HG03045 (cell line): ENCODE measurements around the gene FGD4.

Experiments used
- ATAC-seq: cut with Tn5 transposase; IDR thresholded peaks from one replicate; pipeline ENCODE4 v1.9.1; 2021; ENCODE audit warnings: mild to moderate bottlenecking, moderate library complexity; ENCODE audit not compliant: unreplicated experiment

Gene FGD4

DNA sequence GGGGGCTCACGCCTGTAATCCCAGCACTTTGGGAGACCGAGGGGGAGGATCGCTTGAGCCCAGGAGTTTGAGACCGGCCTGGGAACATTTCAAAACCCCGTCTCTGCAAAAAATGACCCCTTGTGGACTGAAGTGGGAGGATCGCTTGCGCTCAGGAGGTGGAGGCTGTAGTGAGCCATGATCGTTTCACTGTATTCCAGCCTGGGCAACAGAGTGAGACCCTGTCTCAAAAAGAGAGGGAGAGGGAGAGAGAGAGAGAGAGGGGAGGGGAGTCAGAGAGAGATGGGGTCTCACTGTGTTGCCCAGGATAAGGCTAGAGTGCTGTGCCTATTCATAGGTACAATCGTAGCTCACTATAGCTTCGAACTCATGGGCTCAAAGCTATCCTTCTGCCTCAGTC is 2.8 kb downstream of the FGD4 start:
- ATAC-seq: no peak

DNA sequence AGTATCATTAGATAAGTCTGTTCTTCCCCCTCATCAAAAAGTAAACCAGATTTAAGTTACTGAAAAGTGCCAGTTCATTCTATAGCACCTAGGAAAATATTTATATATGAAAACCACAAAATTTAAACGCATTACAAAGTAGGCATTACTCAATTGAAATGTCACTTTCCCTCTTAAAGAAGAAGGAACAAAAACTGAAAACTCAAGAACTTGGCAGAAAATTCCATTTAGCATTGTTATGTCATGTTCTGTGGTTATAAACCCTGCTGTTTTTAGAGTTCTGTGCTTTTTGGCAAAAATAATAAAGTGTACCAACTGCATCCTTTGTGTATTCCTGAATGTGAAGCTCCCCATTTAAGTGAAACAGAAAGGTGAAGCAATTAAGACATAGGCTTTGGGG is 3.6 kb downstream of the FGD4 start:
- ATAC-seq: no peak

DNA sequence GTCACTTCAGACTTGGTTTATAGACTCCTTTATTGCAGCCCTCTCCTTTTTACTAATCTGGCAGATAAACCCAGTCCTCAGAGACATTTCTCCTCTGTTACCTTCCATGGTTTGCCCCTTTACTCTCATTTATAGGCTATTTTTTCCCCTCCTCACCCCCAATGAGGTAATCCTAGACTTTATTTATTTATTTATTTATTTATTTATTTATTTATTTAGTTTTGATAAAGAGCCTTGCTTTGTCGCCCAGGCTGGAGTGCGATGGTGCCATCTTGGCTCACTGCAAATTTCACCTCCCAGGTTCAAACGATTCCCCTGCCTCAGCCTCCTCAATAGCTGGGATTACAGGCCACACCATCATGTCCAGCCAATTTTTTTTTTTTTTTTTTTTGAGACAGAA is 8.4 kb downstream of the FGD4 start:
- no peak for ATAC-seq

DNA sequence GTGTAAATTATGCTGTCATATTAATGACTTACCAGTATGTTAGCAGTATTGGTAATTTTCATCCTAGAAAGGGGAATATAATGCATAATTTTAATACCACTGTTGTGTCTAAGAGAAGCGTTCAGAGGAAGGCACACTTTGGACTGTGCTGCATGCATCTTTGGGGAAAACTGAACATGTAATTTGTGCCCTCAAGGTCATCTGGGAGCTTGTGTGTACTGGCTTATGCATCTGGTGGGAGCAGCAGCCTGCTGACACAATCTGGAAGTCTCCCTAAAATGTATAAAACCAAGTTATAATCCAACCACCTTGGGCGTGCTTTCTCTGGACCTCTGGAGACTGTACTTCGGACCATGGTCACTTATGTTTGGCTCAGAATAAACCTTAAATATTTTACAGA is 14.1 kb downstream of the FGD4 start:
- ATAC-seq: no peak

DNA sequence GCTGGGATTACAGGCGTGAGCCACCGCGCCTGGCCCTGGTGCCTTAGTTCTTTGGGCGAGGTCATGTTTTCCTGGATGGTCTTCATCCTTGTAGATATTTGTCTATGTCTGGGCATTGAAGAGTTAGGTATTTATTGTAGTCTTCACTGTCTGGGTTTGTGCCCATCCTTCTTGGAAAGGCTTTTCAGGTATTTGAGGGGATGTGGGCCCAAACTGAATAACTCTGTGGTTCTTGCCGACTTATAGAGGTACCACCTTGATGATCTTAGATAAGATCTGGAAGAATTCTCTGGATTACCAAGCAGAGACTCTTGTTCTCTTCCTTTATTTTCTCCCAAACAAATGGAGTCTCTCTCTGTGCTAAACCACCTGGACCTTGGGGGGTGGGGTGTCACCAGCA is 18.9 kb downstream of the FGD4 start:
- ATAC-seq: no peak

DNA sequence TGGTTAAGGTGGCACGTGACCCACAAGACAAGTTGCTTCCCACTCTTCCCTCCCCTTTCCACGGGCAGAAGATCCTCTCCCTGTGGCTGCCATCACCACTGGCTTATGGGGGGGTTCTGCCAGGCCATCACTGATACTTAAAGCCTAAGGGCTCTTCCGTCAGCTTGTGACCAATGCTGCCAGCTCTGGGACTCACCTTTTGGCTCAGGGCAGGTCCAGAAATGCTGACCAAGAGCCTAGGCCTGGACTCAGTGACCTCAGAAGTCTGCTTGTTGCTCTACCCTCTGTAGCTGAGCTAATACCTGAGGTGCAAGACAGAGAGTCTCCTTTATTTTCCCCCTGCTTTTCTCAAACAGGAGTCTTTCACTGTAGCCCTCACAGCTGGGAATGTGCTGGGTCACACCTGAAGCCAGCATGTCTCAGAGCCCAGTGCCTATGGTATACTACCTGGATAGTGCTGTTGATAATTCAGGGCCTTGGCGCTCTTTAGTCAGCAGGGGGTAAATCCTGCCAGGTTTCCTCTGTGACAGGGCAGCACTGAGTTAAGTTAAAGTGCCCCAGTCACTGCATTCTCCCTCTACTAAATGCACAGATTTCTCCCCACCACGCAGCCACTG is 19.7 kb downstream of the FGD4 start:
- no peak for ATAC-seq

DNA sequence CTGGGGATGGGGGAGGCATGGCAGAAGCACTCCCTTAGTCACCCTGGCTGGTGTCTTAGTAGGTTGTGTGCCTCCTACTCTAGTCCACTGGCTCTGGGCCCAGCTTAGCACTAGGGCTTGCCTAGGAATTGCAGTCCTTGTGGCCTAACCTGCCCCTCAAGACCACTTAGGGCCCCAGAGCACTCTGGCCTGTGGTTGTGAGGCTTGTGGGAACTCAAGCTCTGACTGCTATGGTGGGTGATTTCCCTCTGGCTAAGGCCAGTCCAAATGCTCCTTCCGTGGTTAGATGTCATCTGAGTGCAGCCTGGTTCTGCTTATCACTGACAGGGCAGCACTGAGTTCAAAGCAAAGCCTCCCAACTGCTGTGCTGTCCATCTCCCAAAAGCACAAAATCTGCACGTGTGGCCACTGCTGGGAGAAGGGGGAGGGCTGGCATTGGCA is 20.2 kb downstream of the FGD4 start:
- no peak for ATAC-seq

DNA sequence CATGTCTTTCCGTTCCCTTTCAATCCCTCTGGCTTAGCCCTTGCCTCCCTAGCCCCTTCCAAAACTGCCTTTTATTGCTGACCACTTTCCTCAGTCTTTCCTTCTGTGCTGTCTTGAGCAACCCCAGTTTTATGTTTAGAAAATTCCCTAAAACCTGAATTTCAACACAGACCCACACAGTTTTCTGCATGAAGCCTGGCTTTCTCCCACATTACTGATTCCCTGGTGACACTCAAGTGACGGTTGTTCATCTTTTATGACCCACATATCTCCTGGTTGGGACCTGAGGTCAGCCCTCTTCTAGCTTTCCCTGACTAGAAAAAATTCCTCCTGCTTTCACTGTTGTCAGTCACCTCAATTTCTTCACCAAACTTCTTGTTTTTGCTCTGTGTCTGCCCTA is 21.0 kb downstream of the FGD4 start:
- ATAC-seq: no peak

DNA sequence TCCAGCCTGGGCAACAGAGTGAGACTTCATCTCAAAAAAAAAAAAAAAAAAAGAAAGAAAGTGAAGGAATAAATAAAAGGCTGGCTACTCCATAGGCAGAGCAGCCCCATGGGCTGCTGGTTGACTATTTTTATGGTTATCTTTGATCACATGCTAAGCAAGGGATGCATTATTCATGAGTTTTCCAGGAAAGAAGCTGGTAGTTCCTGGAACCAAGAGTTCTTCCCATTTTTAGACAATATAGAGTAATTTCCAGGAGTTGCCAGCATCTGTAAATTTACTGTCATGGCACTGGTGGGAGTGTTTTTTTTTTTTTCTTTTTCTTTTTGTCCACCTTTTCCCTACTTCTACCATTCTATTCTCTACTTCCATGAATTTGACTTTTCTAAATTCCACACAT is 24.2 kb downstream of the FGD4 start:
- ATAC-seq: no peak

DNA sequence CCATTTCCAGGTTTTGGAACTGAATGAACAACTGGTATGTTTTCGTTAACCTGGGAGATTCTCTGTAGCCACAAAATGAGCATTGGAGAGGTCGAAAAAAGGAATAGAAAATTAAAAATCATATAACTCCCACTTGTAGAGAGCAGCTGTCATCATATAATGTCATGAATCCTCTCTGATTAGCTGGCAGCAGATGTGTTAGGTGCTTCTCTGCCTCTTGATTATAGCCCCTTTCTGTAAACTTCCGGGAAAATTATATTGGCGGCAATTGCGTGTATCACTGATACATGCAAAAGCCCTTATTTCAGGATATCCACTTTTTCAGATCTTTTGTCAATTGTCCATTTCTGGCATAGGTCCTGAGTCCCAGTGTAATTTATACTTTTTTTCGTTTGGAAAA is 31.7 kb downstream of the FGD4 start:
- ATAC-seq: no peak

DNA sequence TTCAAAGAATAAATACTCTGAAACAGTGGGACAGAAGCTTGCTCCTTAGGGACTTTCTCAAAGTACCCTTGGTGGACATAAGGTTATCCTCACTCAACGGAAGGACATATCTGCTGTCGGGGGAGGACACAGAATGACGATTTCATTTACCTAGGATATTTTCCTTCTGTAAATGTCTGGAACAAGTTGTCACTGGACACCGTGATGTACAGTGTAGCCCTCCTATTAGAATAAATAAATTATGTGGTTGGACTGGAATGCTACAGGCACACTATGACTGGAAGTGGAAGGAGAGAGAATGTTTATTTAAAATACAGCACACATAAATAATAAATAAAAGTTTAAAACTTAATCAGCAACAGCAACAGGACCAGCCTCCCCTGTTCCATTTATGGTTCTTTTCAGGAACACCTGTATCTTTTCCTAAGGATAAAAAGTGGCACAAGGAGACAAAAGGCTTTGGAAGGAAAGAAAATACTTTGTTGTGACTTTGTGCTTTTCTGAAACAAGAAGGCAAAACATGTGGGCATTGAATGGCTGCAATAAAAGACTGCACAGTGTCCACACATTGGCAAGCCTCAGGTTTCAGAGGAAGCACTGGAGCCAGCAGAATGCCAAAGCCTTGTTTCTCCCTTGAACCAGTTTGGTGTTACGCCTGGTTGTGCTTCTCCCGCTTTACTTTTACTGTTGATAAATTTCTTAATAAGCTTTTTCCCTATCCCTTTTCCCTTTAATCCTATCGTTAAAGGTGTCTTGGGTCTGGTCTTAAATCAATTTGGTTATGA is 36.8 kb downstream of the FGD4 start:
- no peak for ATAC-seq

DNA sequence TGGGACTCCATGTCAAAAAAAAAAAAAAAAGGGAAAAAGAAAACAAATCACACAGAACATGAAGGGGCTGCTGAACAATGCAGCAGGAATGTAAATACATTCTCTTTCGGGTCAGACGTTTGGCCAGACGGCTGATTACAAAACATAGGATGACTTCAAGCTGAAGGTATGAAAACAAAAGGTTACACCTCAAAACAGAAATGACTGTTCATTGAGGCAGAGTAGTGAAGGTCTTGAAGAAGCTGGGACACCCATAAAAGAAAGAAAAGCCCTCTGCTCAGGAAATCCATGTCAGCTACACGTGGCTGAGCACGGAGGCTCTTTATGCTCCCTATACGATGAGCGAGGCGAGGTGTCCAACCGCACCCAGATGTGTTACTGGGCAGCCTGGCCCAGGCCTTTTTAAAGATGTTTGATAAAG is 37.7 kb downstream of the FGD4 start:
- ATAC-seq: no peak

DNA sequence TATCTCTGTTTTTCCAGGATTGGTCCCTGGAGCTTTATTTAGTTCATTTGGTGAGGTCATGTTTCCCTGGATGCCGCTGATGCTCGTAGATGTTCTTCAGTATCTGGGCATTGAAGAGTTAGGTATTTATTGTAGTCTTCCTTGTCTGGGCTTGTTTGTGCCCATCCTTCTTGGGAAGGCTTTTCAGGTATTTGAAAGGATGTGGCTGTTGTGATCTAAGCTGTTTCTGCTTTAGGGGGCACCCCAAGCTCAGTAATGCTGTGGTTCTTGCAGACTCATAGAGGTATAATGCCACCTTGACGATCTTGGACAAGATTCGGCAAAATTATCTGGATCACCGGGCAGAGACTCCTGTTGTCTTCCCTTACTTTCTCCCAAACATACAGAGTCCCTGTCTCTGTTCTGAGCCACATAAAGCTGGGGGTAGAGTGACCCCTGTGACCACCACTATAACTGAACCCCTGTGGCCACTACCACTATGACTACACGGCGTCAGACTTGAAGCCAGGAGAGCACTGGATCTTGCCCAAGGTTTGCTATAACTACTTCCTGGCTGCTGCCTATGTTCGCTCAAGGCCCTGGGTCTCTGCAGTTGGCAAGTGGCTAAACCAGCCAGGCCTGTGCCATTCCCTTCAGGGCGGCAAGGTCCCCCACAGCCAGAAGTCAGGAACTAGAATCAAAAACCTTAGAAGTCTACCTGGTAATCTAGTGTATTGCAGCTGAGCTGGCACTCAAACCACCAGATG is 40.9 kb downstream of the FGD4 start:
- no peak for ATAC-seq

DNA sequence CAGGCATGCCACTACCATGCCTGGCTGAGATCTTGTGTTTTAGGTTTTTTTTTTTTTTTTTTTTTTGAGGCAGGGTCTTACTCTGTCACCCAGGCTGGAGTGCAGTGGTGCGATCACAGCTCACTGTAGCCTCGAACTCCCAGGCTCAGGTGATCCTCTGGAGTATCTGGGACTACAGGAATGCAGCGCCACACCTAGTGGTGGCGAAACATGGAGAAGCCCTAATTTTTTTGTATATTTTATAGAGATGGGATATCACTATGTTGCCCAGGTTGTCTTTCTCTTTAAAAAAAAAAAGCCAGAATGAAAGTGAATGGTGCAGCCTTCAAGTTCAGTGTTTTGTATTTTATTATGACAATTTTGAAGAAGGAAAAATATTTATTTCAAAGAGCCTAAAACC is 44.1 kb downstream of the FGD4 start:
- ATAC-seq: no peak

DNA sequence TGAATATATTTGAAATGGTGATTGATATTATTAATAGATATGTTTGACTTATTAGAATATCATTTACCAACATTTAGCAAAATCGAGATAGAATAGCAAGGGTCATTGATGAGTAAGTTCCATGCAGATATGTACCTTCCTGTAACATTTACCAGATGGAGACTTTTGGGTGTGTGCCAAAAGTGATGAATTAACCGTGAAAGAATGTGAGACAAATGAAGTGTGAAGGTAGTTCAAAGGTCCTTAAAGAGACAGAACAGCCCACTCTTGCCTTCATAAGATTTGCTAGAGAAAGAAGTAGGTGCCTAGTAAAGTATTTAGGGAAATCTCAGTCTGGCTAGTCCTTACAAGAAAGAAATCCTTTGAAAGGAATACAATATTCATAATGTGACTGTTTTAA is 45.5 kb downstream of the FGD4 start:
- ATAC-seq: no peak

DNA sequence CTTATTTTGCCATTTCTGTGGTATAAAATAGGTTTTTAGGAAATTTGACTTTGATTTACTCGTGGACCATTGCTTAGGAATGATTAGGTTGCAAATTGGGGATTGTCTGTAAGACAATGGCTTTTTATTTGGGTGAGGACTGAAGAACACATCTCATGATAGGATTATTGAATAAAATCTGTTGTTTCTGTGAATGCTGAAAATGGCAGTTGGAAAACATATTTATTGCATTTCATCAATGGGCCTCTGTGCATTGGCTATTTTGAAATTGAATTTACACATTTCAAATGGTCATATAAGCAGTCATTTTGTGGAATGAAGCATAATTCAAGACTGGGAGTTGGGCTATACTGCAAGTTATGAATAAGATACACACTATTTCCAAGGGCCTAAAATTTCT is 46.0 kb downstream of the FGD4 start:
- ATAC-seq: no peak

DNA sequence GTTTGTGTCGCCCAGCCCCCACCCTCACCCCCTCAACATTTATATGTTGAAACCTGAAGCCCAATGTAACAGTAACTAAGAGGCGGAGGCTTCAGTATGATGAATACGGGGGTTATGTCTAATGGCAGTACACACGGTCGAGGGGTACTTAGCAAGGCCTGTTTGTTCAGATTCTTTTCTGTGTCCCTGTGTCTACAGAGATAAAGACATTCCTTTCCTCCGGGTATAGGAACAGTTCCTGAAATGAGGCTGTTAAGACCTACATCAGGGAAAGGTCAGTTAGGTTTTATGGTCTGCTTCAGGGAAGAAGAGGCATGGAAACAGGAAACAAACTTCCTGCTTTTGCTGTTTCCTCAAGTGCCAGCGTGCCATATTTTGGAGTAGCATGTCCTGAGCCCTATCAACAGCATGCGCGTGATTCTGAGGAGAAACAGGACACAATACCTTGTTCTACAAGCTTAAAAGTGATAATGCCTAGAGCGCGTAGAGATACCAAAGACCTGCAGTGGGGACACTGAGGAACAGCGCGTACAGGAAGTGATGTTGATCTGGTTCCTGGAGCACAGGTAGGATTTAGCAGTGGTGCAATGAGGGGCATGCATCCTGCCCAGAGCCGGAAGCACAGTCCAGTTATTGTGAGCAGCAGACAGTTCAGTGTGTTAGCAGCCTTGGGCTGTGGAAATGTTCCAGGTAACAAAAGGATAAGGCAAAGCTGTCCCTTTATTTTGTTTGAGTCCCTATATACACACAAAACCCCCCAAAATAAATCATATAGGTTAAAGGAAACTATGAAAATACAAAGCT is 47.2 kb downstream of the FGD4 start:
- ATAC-seq: no peak

DNA sequence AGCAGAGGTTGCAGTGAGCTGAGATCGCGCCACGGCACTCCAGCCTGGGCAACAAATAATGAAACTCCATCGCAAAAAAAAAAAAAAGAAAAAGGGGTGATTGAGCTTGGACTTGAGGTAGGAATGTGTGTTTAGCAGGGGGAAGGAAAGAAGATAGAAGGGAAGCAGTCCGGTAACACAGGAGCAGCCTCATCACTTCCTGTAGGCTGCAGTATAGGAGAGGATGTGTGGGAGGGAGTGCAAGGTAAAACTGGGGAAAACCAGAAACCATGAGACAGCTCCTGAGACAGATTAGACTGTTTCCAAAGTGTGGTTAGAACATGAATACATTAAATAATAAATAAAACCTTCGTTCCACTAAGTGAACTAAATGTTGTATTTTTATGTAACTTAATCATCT is 49.2 kb downstream of the FGD4 start:
- no peak for ATAC-seq

DNA sequence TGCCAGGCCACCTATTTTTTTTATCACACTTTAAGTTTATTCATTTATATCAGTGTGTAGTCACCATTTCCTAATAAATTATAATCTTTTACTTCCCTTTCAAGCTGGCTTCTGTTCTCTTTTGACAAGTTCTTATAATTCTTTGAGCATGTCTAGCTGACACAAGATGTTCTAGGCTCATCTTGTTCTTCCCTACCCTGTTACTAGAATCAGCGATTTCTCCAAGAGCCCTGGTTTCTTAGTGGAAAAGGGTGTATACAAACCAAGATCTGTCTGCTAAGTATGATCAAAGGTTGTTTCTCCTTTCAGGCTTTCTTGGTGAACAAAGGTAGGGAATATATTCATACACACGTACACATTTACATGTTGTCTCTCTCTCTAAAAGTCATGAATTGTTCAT is 51.0 kb downstream of the FGD4 start:
- ATAC-seq: no peak

DNA sequence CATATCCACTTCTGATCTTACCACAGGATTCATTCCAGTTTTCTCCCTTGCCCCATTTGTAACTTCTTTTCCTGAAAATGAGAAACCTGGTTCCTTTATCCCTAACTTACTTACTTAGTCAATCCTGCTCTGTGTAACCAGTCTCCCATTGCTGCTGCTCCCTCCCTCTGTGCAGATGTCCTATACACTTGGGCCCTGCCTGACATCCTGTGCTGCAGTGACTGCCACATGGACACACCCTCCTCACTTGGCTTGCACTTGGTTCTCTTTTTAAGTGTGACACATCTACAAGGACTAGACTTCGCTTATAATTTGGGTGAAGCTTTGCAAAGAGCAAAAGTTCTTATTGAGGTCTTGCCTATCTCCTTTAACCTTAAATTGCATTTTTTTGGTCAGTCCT is 51.4 kb downstream of the FGD4 start:
- ATAC-seq: no peak

DNA sequence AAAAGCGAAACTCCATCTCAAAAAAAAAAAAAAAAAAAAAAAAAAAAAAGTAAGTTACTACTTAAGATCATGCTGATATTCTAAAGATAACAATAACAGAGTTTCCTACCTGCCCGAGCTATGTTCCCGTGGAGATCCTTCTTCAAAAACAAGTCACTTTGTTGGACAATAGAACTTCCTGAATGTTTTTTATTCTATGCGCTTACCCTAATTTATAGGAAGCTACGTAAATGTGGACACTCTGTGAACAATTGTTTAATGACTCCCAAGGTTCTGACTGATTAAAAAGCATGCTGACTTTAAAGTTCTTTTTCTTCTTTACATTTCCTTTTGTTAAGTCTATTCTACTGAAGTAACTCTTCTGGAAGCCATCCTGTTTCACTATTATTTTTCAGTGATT is 52.5 kb downstream of the FGD4 start:
- ATAC-seq: no peak
